HG03520 (cell line): Measurements from ENCODE around the gene XRN1.
"Not testable (repeated sequence)": the region's sequence is repeated elsewhere in the genome, so short reads cannot be mapped to it uniquely, and the experiment has no call there.

ENCODE experiments used
- ATAC-seq: cut with Tn5 transposase; IDR thresholded peaks from one replicate; pipeline ENCODE4 v1.9.1; 2021; ENCODE audit warnings: mild to moderate bottlenecking, moderate library complexity; ENCODE audit not compliant: unreplicated experiment

Gene XRN1

DNA sequence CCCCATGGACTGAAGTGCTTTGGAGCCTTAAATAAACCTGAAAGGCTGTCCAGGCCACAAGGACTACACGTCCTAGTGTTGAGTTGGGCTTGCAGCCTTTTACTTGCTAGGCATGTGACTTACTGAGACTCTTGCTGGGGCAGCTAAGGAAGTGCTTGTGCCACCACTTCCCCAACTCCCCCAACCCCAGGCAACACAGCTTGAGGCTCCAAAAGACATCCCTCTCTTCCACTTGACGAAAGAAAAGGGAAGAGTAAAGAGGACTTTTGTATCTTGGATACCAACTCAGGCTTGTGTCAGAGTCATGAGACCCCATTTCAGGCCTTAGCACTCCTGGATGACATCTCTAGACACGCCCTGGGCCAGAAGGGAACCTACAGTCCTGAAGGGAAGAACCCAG lies 109.8 kb downstream of the XRN1 start:
- no peak for ATAC-seq

DNA sequence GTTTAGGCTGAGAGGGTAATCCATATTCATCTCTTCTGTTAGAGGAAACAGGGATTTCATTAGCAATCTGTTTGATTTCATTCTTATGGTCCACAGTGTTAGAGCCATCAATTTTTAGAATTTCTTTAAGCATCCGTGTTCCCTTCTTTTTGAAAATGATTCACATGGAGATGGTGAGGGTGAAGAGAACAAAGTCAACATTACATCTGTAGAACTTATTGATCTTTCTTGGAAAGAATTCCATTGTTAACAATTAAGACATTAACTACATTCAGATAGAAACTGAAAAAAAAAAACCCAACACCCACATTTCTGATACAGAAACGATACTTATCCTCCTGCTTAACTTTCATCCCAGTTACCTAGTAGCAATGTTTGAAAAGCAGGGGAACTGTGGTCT lies 115.4 kb downstream of the XRN1 start:
- no peak for ATAC-seq

DNA sequence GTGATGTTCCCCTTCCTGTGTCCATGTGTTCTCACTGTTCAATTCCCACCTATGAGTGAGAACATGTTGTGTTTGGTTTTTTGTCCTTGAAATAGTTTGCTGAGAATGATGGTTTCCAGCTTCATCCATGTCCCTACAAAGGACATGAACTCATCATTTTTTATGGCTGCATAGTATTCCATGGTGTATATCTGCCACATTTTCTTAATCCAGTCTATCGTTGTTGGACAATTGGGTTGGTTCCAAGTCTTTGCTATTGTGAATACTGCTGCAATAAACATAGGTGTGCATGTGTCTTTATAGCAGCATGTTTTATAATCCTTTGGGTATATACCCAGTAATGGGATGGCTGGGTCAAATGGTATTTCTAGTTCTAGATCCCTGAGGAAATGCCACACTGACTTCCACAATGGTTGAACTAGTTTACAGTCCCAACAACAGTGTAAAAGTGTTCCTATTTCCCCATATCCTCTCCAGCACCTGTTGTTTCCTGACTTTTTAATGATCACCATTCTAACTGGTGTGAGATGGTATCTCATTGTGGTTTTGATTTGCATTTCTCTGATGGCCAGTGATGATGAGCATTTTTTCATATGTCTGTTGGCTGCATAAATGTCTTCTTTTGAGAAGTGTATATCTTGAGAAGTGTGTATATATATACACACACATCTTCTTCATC lies 123.4 kb downstream of the XRN1 start:
- not testable (repeated sequence) for ATAC-seq

DNA sequence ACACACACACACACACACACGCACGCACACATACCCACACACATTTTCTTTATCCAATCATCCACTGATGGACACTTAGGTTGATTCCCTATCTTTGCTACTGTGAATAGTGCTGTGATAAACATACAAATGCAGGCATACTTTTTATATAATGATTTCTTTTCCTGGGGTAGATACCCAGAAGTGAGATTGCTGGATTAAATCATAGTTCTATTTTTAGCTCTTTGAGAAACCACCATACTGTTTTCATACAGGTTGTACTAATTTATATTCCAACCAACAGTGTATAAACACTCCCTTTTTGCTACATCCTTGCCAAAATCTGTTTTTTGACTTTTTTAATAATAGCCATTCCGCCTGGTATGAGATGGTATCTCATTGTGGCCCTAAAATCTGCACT lies 127.9 kb downstream of the XRN1 start:
- no peak for ATAC-seq

DNA sequence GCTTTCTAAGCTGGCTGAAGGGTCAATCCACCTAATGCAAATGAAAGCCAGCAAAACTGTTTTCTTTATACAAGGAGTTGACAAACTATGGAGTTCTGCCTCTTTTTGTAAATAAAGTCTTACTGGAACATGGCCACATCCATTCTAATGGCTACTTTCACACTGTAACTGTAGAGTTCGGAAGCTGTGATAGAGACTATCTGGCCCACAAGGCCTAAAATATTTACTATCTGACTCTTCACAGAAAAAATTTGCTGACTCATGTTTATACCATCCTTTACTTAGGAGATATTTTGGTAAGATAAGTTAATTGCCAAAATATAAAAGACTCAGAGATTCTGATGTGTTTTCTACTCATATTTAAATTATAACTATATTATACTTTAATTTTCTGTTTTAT lies 128.7 kb downstream of the XRN1 start:
- ATAC-seq = no peak

DNA sequence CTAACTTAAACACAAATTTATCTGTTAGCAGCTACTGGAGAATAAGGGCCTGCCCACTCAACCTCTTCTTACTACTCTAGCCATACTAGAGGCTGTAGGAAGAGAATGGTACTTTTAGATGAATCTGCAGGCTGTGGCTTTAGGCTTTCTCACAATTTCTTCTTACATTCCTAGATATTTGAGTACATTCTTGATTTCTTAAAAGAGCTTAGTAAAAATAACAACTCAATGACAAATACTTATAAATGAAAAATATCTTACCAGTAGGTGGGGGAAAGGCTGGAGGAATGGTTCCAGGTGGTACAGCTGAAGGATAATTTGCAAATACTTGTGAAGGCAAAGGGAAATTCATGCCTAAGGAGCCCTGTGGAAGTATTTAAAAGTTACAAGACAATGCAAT lies 129.5 kb downstream of the XRN1 start:
- ATAC-seq = no peak

DNA sequence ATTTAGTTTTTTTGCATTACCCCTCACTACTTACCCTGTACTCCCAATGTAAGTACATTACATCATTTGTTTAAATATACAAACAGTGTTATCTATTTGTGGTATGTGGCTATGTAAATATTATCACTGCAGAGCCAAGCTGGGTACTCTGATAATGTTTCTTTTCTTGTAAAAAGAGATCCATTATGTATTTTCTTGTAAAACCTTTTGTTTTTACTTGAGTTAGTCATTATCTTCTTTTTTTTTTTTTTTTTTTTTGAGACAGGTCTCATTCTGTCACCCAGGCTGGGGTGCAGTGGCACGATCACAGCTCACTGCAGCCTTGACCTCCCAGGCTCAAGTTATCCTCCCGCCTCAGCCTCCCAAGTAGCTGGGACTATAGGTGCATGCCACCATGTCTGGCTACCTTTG lies 131.9 kb downstream of the XRN1 start:
- not testable (repeated sequence) for ATAC-seq

DNA sequence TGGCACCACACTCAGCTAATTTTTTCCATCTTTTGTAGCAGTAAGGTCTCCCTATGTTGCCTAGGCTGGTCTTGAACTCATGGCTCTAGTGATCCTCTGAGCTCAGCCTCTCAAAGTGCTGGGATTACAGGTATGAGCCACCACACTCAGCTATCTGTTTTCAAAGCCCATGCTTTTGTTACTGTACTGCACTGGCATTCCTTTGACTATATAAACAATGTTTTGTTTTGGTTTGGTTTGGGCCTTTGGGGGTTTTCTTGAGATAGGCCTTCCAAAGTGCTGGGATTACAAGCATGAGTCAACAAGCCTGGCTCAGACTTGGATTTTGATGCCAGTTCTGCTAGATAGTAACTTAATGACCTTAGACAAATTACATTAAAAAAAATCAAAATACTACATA lies 132.8 kb downstream of the XRN1 start:
- no peak for ATAC-seq

DNA sequence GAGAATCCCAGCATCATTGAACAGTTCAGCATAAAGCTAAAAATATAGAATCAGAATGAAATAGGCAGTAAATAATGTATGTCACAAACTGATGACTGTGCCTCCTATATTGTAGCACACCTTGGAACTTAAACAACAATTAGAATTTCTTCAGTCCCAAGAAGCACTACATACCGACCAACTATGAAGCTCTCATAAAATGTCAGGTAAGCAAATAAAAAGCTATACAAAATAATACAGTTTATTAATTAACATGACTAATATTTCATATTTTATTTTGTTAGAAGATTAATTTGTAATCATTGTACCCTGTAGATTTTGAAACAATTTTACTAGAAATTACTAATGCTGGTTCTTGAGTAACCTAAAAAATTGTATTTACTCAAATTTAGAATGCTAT lies 137.4 kb downstream of the XRN1 start:
- ATAC-seq = no peak

DNA sequence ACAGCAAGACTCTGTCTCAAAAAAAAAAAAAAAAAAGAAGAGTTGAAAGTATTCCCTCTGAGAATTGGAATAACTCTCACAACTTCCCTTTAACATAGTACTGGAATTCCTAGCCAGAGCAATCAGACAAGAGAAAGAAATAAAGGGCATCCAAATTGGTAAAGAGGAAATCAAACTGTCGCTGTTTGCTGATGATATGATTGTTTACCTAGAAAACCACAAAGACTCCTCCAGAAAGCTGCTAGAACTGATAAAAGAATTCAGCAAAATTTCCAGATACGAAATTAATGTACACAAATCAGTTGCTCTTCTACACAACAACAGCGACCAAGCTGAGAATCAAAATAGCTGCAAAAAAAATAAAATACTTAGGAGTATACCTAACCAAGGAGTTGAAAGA lies 145.0 kb downstream of the XRN1 start:
- not testable (repeated sequence) for ATAC-seq

DNA sequence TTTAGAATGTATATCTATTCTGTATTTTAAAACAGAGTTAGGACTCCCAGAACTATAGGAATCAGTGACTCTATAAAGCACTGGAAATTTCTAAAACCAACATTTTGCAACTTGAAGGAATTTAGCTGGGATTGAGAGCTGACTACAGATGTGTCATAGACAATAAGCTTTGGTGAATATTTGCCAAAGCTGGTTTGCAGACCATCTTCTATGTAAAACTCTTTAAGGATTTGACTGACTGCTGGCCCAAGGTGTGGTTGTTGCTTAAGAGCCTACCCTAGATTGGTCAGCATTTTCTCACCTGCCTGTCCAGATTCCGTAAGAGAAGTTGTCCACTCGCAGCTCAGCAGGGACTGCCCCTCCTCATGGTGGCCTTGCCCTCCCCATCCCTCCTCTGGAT lies 149.2 kb downstream of the XRN1 start:
- no peak for ATAC-seq

DNA sequence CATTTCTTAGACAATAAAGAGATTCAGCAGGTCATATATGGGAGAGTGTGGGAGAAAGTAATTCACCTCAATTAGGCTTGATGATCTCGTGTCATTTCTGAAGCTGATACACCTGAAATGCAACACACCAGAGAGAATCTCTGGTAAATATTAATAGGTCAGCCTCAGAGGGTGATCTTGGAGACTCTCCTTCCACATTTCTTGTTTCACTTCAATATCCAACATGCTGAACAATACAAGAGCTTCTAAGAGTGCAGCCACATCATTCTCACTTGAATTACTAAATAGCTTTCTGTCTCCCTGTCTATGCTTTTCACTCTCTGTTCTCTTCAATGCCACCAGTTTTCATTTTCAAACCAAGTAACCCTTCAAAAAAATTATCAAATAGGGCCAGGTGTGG lies 151.3 kb downstream of the XRN1 start:
- no peak for ATAC-seq

DNA sequence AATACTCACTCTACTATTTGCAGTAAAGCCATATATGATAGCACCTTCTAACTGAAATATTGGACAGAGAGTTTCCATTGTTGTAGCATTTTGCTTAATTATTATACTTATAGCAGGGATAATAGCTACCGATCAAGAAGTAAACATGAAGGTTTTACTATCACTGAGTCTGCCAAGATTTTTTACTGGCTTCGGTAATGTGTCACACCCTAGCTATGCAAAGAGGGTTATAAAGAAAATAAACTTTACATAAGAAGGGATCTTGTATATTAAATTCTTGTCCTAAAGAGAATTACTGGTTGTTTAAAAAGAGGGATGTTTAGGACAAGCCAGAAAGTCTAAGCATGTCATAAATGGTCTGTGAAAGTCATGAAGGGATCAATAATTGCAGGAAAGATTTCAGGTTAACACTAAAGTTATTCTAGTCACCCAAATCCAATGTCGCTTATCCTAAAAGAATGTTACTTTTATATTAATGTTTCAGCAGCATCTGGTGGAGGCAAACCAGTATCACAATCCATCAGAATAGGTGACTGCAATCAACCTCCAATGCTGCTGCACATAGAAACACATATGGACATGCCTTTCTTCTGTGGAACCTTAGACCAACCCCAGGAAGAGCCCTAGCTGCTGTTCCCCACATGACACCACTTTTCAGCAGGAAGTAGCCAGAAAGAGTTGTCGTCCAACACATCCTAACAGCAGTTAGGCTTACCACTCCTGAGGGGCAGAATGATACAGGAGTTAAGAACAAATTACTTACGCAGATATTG lies 159.8 kb downstream of the XRN1 start:
- no peak for ATAC-seq

DNA sequence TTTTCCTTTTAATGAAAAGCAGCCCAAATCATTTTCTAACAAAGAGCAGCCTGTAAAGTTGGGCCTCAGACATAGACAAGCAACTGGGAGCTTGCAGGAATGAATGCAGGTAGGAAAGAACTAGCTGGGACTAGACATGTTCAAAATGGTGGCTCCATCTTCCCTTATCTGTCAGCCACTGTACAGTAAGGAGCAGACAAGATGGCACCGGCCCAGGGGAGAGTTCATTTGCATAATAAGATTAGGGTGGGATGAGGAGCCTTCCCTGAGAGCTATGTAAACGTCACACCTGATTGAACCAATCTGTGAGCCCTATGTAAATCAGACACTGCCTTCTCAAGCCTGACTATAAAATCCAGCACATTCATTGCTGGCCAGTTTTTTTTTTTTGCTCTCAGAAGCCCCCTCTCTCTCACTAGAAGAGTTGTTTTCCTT lies 162.7 kb downstream of the XRN1 start:
- ATAC-seq = no peak

DNA sequence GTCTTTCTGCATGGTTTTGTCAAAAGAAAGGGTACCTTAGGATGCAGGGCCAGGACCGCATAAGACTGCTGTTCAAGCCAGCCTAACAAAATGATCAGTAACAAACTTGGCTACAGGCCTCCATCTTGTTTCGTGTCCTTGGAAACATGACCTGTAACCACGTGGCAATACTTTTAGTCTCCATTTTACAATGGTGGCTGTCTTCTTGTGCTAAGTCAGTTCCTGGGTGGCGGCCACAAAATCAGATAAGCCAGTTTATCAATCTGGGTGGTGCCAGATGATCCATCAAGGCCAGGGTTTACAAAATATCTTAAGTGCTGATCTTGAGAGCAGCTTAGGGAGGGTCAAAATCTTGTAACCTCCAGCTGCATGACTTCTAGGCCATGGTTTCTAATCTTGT lies 165.3 kb downstream of the XRN1 start:
- no peak for ATAC-seq

DNA sequence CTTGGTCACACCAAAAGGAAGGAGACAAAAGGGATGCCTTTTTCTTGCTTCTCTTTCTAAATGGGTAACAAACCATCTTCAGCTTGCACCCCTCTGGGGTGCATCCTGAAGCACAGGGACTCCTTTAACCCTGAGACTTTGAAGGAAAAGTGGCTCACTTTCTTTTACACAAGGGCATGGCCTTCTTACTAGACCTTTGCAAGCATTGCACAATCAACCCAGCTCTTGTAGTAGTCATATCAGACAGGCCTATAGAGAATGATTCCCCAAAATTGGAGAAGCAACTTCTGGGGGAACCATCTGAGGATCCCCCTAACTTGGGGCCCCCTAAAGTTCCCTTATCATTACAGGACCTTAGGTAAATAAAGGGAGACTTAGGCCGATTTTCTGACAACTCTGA lies 166.4 kb downstream of the XRN1 start:
- no peak for ATAC-seq

DNA sequence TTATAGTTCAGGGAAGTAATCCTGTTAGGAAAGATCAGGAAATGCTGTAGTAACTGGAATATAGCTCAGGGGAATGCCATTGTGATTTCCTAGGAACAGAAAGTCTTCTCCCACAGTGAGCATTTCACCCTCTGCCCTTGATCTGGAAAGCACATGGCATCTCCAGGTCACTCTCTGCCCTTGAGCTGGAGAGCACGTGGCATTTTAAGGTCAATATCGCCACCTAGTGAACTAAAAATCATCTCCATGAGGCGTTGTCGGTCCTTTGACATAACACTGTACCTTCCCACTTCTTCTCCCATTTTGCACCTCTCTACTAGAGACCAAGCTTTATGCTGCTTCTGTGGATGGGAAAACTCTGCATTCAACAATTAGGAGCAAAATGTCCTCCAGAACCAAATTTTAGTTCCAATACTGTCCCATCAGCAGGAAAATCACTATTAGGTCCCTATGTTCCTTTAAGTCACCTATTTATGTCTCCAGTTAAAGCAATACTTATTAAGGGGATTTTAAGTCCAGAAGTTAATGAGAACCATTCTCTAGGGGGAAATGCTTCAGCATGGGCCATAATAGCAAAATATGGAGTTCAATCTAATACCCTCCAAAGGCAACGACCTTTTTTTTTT lies 167.8 kb downstream of the XRN1 start:
- peak; percentile 88 for ATAC-seq

DNA sequence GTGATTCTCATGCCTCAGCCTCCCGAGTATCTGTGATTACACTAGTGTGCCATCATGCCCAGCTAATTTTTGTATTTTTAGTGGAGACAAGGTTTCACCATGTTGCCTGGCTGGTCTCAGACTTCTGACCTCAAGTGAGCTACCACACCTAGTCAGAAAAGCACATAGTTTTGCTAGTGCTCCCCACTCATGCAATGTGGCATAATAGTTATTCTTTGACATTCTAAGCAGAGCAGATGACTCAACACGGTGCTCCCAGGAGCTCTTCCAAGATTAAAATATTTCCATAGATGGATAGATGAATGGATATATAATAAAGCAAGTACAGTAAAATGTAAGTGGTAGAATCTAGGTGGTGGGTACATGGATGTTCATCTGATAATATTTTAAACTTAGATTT lies 169.4 kb downstream of the XRN1 start:
- no peak for ATAC-seq

DNA sequence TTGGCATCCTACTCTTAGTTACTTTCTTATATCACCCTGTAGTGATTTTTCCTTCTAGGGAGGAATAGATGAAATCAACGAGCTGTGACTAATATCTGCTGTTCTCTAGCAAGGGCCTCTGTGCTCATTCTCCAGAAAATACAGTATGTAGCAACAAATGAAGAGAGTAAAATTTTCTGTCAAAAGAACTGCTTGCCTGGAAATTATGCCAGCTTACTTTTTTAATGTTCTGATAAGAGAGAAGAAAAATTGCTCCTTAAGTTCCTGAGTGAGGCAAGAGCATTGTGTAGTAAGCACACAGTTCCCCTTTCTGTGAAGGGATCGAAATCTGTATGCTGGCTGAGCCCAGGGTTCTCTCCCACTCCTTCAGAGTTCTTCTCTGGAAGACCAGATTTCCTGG lies 171.1 kb downstream of the XRN1 start:
- no peak for ATAC-seq

DNA sequence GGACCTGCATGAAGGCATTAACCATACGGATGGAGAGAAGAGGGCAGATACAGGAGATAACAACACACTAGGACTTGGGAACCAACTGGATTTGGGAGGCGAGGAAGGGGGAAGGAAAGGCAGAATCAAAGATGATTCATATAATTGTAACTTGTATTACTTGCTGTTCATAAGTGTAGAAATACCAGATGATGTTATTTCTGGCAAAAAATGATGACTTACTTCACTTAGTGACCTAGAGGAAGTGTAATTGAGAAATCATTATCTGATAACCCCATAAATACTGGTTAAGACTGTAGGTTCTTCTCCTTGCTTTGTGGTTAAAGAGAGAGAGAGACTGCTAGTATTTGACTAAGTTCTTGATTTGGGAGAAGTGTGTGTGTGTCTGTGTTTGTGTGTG lies 172.0 kb downstream of the XRN1 start:
- ATAC-seq = no peak

DNA sequence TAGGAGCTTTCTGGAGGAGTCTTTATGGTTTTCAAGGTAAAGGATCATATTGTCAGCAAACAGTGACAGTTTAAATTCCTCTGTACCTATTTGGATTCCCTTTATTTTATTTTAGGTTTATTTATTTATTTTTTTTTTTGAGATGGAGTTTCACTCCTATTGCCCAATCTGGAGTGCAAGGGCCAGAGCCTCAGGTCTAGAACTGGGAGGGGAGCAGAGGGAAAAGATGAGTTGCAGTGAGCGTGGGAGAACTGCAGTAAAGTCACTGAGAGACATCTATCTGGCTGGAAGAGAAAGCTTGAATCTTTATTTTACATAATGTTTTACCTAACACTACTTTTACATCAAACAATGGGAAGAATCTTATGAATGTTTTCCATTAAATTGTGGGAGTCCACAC lies 172.9 kb downstream of the XRN1 start:
- no peak for ATAC-seq

DNA sequence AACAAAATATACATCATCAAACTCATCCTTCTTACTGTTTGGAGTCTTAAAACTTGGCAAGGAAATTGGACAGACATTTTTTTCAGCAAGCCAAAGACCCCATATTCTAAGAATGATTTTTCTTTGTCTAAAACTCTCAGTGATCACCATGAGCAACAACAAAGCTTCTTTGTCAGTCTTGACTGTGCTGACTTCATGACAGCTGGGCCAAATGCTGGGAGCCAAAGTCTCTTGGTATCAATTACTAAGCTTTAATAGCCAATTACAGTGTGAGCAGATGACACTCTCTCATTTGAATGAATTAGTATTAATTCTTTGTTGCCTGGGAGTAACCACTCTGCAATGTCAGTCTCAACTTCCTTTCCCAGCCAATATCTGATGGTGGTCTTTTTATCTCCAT lies 174.3 kb downstream of the XRN1 start:
- ATAC-seq = no peak
